ENCODE results near the gene GOT2. TPM values are rescaled to one million over a fixed set of nuclear protein-coding genes. Genes with fewer than 3 reads are reported as not detected.

GOT2 gene
- polyA plus RNA-seq, 1 experiment, result 99.8 TPM

- TF ChIP-seq CTCF (IDR thresholded peaks at IDR 0.05; ENCODE audit: low read depth, low read length), result no peak
- peak overlapping the region; percentile 84 for H3K4me3 ChIP-seq (ENCODE audit: low read depth, low read length)
- POLR2A ChIA-PET, result no interaction called here
- no peak for DNase-seq (ENCODE audit: low read depth, low spot score)
- CTCF ChIA-PET, result interaction anchor here (0.6 to 1.6 kb wide), 2 partner anchors 23 to 39 kb away, joined by 3 to 5 read pairs; no protein-coding TSS in a partner anchor
- no peaks in the 10 kb centered on the region for H3K27me3 ChIP-seq (ENCODE audit: control insufficient read depth, insufficient read depth, low read length)
- no peak overlapping the region for H3K27ac ChIP-seq (ENCODE audit: low read depth, low read length)
- H3K9me3 ChIP-seq (ENCODE audit: control insufficient read depth, insufficient read depth, low read length), result no peaks in the 10 kb centered on the region; the same call in 1 of the 2 replicates
Measured at GRCh38 chr16:58732545-58733247, 1.4 kb downstream of the GOT2 start.

GRCh38 chr16:58730724-58731370 is 3.3 kb downstream of the GOT2 start:
- TF ChIP-seq CTCF (IDR thresholded peaks at IDR 0.05; ENCODE audit: low read depth, low read length), result no peak
- Histone ChIP-seq H3K27ac (ENCODE audit: low read depth, low read length) (no peak overlapping the region), H3K4me3 (ENCODE audit: low read depth, low read length) (no peak overlapping the region), H3K9me3 (ENCODE audit: control insufficient read depth, insufficient read depth, low read length) (no peaks in the 10 kb centered on the region; the same call in 1 of the 2 replicates), H3K27me3 (ENCODE audit: control insufficient read depth, insufficient read depth, low read length) (no peaks in the 10 kb centered on the region)
- POLR2A ChIA-PET, result no interaction called here
- CTCF ChIA-PET, result interaction anchor here (0.6 to 1.2 kb wide), 3 partner anchors 19 to 394 kb away, joined by 3 read pairs; no protein-coding TSS in a partner anchor
- no peak for DNase-seq (ENCODE audit: low read depth, low spot score)

GRCh38 chr16:58727796-58728568 is 6.1 kb downstream of the GOT2 start:
- POLR2A ChIA-PET, result no interaction called here
- Histone ChIP-seq H3K27ac (ENCODE audit: low read depth, low read length) (no peak overlapping the region), H3K9me3 (ENCODE audit: control insufficient read depth, insufficient read depth, low read length) (no peaks in the 10 kb centered on the region), H3K4me3 (ENCODE audit: low read depth, low read length) (no peak overlapping the region), H3K27me3 (ENCODE audit: control insufficient read depth, insufficient read depth, low read length) (no peaks in the 10 kb centered on the region)
- CTCF ChIA-PET, result no interaction called here
- TF ChIP-seq CTCF (IDR thresholded peaks at IDR 0.05; ENCODE audit: low read depth, low read length), result no peak
- no peak for DNase-seq (ENCODE audit: low read depth, low spot score)

- Histone ChIP-seq H3K4me3 (ENCODE audit: low read depth, low read length) (no peak overlapping the region), H3K27me3 (ENCODE audit: control insufficient read depth, insufficient read depth, low read length) (no peaks in the 10 kb centered on the region), H3K9me3 (ENCODE audit: control insufficient read depth, insufficient read depth, low read length) (no peaks in the 10 kb centered on the region), H3K27ac (ENCODE audit: low read depth, low read length) (no peak overlapping the region)
- ChIA-PET CTCF (interaction anchor here (0.6 kb wide), 1 partner anchor 1138 kb away, joined by 3 read pairs; no protein-coding TSS in a partner anchor), POLR2A (no interaction called here)
- no peak for TF ChIP-seq CTCF (IDR thresholded peaks at IDR 0.05; ENCODE audit: low read depth, low read length)
- DNase-seq (ENCODE audit: low read depth, low spot score), result no peak
Measured at GRCh38 chr16:58727028-58727781, 6.9 kb downstream of the GOT2 start.

All from AG04450 (cell line).